Astrocyte (in vitro differentiated cells and primary cell): Measurements from ENCODE around the gene RBM47. TPM values are rescaled to one million over a fixed set of nuclear protein-coding genes. Genes with fewer than 3 reads are reported as not detected.
A peak's percentile ranks its signal among the peaks of the same experiment; 100 is the strongest.
"Not testable (repeated sequence)": the region's sequence is repeated elsewhere in the genome, so short reads cannot be mapped to it uniquely, and the experiment has no call there.

Experiments
- DNase-seq: peaks from one replicate; pipeline ENCODE4 v3.0.0-alpha.2; 2010; ENCODE audit warnings: low read depth
- FAIRE-seq: peaks from 2 replicates; lab custom pipeline; 2011; peaks lifted over from hg19 to GRCh38; lab: Jason Lieb, UNC
- H2AFZ ChIP-seq: 2 replicates; pipeline ENCODE4 v1.6.0; 2012; ENCODE audit warnings: low read depth, low read length, inconsistent platforms
- H3K27ac ChIP-seq: 2 replicates; pipeline ENCODE4 v1.5.1; 2011; ENCODE audit warnings: low read depth, low read length, inconsistent platforms
- H3K27me3 ChIP-seq: 2 replicates; pipeline ENCODE4 v1.6.0; 2011; ENCODE audit warnings: low read length, inconsistent platforms; ENCODE audit not compliant: insufficient read depth
- H3K36me3 ChIP-seq: 2 replicates; pipeline ENCODE4 v1.5.1; 2011; ENCODE audit warnings: low read length, inconsistent platforms; ENCODE audit not compliant: insufficient read depth
- H3K4me1 ChIP-seq: 2 replicates; pipeline ENCODE4 v1.5.1; 2011; ENCODE audit warnings: low read length, inconsistent platforms; ENCODE audit not compliant: insufficient read depth
- H3K4me2 ChIP-seq: 2 replicates; pipeline ENCODE4 v1.6.0; 2012; ENCODE audit warnings: low read length, inconsistent platforms
- H3K4me3 ChIP-seq: 2 replicates; pipeline ENCODE4 v1.5.1; 2011; ENCODE audit warnings: low read depth, mild to moderate bottlenecking, low read length, inconsistent platforms; ENCODE audit not compliant: insufficient read depth
- H3K79me2 ChIP-seq: 2 replicates; pipeline ENCODE4 v1.6.0; 2012; ENCODE audit warnings: mild to moderate bottlenecking, low read length, inconsistent platforms; ENCODE audit not compliant: insufficient read depth
- H3K9ac ChIP-seq: 2 replicates; pipeline ENCODE4 v1.6.0; 2012; ENCODE audit warnings: mild to moderate bottlenecking, low read length, inconsistent platforms
- H3K9me3 ChIP-seq: 2 replicates; pipeline ENCODE4 v1.5.1; 2012; ENCODE audit warnings: low read depth, mild to moderate bottlenecking, low read length, inconsistent platforms; ENCODE audit not compliant: insufficient read depth
- H4K20me1 ChIP-seq: 2 replicates; pipeline ENCODE4 v1.6.0; 2012; ENCODE audit warnings: low read length, inconsistent platforms; ENCODE audit not compliant: insufficient read depth
- H3K27ac Mint-ChIP-seq: one replicate; pipeline ENCODE4 v1.8.0; 2021; ENCODE audit warnings: mild to moderate bottlenecking, mixed read lengths; ENCODE audit not compliant: unreplicated experiment
- H3K27me3 Mint-ChIP-seq: one replicate; pipeline ENCODE4 v1.8.0; 2021; ENCODE audit warnings: low read depth, mixed read lengths; ENCODE audit not compliant: unreplicated experiment
- H3K36me3 Mint-ChIP-seq: one replicate; pipeline ENCODE4 v1.8.0; 2021; ENCODE audit warnings: low read depth, mixed read lengths; ENCODE audit not compliant: unreplicated experiment
- H3K4me1 Mint-ChIP-seq: one replicate; pipeline ENCODE4 v1.8.0; 2021; ENCODE audit warnings: low read depth, mixed read lengths; ENCODE audit not compliant: unreplicated experiment
- H3K4me3 Mint-ChIP-seq: one replicate; pipeline ENCODE4 v1.8.0; 2021; ENCODE audit warnings: mild to moderate bottlenecking, moderate library complexity, mixed read lengths; ENCODE audit not compliant: unreplicated experiment
- H3K9me3 Mint-ChIP-seq: one replicate; pipeline ENCODE4 v1.8.0; 2021; ENCODE audit warnings: mild to moderate bottlenecking, mixed read lengths; ENCODE audit not compliant: unreplicated experiment
- EZH2 ChIP-seq: IDR thresholded peaks from 2 replicates; pipeline ENCODE4 v1.6.1; 2012; ENCODE audit warnings: mild to moderate bottlenecking, low read length, inconsistent platforms; ENCODE audit not compliant: insufficient read depth
- total RNA-seq: library from RNA; stranded (reverse); gene quantifications from 2 replicates; pipeline ENCODE4 v1.2.1, GENCODE V29; 2021
- TF ChIP-seq, protein P1 (sequence below): IDR thresholded peaks from 2 replicates; pipeline ENCODE4 v1.5.1; 2011; ENCODE audit warnings: low read depth, mild to moderate bottlenecking, inconsistent platforms, low read length, moderate library complexity; ENCODE audit not compliant: insufficient read depth

RBM47 gene
- total RNA-seq, 1 donor from 2014 or later, result 2.9 TPM

DNA sequence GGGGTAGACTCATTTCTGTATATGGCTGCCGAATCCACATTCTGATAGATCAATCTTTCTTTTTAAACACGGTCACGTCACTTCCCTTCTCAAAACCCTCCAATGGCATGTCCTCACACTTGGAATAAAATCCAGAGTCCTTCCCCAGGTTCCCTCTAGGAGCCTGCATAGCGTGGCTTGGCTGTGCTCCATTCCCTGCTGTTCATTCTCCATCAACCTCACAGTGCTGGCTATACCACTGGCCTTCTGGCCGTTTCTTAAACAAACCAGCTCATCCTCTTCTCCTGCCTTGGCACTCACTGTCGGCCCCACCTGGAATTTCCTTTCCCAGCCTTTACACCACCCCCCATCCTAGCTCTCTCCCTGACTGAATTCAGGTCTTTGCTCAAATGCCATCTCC, 77.1 kb downstream of the RBM47 start:
- Histone ChIP-seq H3K4me1 (peaks cover 14% of the 10 kb centered on the region), H3K4me3 (no peak overlapping the region), H3K4me2 (no peak overlapping the region), H3K79me2 (no peaks in the 10 kb centered on the region), H3K27ac (no peak overlapping the region), H3K9me3 (no peaks in the 10 kb centered on the region), H3K36me3 (no peaks in the 10 kb centered on the region), H3K9ac (no peak overlapping the region), H3K27me3 (no peaks in the 10 kb centered on the region), H4K20me1 (no peaks in the 10 kb centered on the region), H2AFZ (no peak overlapping the region)
- Mint-ChIP-seq H3K9me3 (no peaks in the 10 kb centered on the region), H3K4me1 (peaks cover 18% of the 10 kb centered on the region), H3K4me3 (no peak overlapping the region), H3K36me3 (no peaks in the 10 kb centered on the region), H3K27ac (no peak overlapping the region), H3K27me3 (no peaks in the 10 kb centered on the region)
- FAIRE-seq, result no peak
- no peak for TF ChIP-seq EZH2
- TF ChIP-seq, protein P1, sequence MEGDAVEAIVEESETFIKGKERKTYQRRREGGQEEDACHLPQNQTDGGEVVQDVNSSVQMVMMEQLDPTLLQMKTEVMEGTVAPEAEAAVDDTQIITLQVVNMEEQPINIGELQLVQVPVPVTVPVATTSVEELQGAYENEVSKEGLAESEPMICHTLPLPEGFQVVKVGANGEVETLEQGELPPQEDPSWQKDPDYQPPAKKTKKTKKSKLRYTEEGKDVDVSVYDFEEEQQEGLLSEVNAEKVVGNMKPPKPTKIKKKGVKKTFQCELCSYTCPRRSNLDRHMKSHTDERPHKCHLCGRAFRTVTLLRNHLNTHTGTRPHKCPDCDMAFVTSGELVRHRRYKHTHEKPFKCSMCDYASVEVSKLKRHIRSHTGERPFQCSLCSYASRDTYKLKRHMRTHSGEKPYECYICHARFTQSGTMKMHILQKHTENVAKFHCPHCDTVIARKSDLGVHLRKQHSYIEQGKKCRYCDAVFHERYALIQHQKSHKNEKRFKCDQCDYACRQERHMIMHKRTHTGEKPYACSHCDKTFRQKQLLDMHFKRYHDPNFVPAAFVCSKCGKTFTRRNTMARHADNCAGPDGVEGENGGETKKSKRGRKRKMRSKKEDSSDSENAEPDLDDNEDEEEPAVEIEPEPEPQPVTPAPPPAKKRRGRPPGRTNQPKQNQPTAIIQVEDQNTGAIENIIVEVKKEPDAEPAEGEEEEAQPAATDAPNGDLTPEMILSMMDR, result no peak
- DNase-seq, result peak; percentile 69

DNA sequence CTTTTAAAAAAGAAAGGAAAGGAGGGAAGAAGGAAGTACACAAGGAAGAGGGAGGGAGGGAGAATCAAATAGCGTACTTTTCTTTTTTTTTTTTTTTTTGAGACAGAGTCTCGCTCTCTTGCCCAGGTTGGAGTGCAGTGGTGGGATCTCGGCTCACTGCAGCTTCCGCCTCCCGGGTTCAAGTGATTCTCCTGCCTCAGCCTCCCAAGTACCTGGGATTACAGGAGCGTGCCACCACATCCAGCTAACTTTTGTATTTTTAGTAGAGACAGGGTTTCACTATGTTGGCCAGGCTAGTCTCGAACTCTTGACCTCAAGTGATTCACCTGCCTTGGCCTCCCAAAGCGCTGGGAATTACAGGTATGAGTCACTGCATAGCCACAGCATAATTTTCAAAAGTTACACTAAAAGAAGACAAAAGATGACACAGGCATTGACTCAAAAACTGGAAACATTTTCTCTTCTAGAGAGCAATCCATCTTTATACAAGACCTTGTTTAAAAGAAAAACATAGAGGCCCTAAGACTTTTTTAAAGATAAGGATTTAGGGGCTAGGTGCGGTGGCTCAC, 78.0 kb downstream of the RBM47 start:
- FAIRE-seq, H3K79me2 ChIP-seq, H3K4me3 Mint-ChIP-seq, H3K9me3 ChIP-seq, H3K27me3 Mint-ChIP-seq, H3K9me3 Mint-ChIP-seq, H2AFZ ChIP-seq, H4K20me1 ChIP-seq, H3K27ac ChIP-seq, H3K27ac Mint-ChIP-seq, H3K27me3 ChIP-seq, H3K36me3 Mint-ChIP-seq, H3K36me3 ChIP-seq, H3K4me3 ChIP-seq: not testable (repeated sequence)
- peak; percentile 65 for DNase-seq
- Histone ChIP-seq H3K9ac (peak overlapping the region; percentile 23), H3K4me2 (peak overlapping the region; percentile 57), H3K4me1 (peaks cover 14% of the 10 kb centered on the region)
- H3K4me1 Mint-ChIP-seq, result peaks cover 18% of the 10 kb centered on the region

DNA sequence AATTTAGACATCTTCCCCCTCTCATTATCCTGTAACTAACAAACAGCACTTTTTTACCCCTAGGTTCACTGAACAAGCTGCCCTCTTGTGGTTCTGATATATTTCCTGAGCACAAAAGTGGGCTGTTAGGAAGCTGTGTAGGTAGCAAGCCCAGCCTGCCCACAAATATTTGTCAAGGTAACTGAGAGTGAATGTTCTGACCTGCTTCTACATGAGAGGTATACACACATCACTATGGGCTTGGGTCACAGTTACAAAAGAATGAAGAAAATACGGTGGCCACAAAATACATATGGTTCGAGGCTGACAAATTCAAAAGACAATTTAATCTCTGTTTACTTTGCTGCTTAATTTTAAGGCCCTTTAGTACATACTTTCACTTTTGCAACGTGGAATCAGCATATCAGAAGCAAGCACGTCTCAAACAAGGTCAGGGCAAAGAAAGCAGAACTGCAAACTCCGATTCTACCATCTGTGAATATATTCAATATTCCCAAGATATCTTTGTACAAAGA, 78.7 kb downstream of the RBM47 start:
- no peaks in the 10 kb centered on the region for H3K27me3 ChIP-seq
- DNase-seq (peak; percentile 34), FAIRE-seq (no peak)
- H3K4me3 Mint-ChIP-seq, result no peak overlapping the region
- H3K36me3 ChIP-seq, result no peaks in the 10 kb centered on the region
- H3K4me3 ChIP-seq, result no peak overlapping the region
- peak overlapping the region; percentile 23 for H3K9ac ChIP-seq
- H3K27me3 Mint-ChIP-seq, result no peaks in the 10 kb centered on the region
- no peaks in the 10 kb centered on the region for H4K20me1 ChIP-seq
- no peaks in the 10 kb centered on the region for H3K79me2 ChIP-seq
- peak overlapping the region; percentile 57 for H3K4me2 ChIP-seq
- peaks cover 14% of the 10 kb centered on the region for H3K4me1 ChIP-seq
- no peak overlapping the region for H3K27ac ChIP-seq
- no peak overlapping the region for H2AFZ ChIP-seq
- no peaks in the 10 kb centered on the region for H3K36me3 Mint-ChIP-seq
- peaks cover 18% of the 10 kb centered on the region for H3K4me1 Mint-ChIP-seq
- no peaks in the 10 kb centered on the region for H3K9me3 Mint-ChIP-seq
- no peaks in the 10 kb centered on the region for H3K9me3 ChIP-seq
- no peak overlapping the region for H3K27ac Mint-ChIP-seq
- TF ChIP-seq EZH2, result no peak
- TF ChIP-seq, protein P1, result peak; percentile 31
